HEK293T (cell line): ENCODE data around the gene ELP2.

ENCODE experiments used
- BHLHE40 ChIP-seq: fragments of 450-650 bp; IDR thresholded peaks from 2 replicates; pipeline ENCODE4 v1.6.1; 2016; ENCODE audit warnings: mild to moderate bottlenecking, moderate library complexity, borderline replicate concordance
- CTBP1 ChIP-seq: fragments of 450-650 bp; IDR thresholded peaks from 2 replicates; pipeline ENCODE4 v1.6.1; 2016; ENCODE audit warnings: borderline replicate concordance
- ELF4 ChIP-seq: fragments of 450-650 bp; IDR thresholded peaks from 2 replicates; pipeline ENCODE4 v1.6.1; 2017; ENCODE audit warnings: antibody characterized with exemption
- FOXA1 ChIP-seq: fragments of 450-650 bp; IDR thresholded peaks from 2 replicates; pipeline ENCODE4 v1.6.1; 2016; ENCODE audit warnings: mild to moderate bottlenecking
- FOXK2 ChIP-seq: fragments of 450-650 bp; IDR thresholded peaks from 2 replicates; pipeline ENCODE4 v1.6.1; 2016; ENCODE audit warnings: mild to moderate bottlenecking
- FOXM1 ChIP-seq: fragments of 450-650 bp; IDR thresholded peaks from 2 replicates; pipeline ENCODE4 v1.6.1; 2017; ENCODE audit warnings: mild to moderate bottlenecking, borderline replicate concordance
- HDGF ChIP-seq: fragments of 450-650 bp; IDR thresholded peaks from 2 replicates; pipeline ENCODE4 v1.6.1; 2017; ENCODE audit warnings: antibody characterized with exemption, borderline replicate concordance
- L3MBTL2 ChIP-seq: fragments of 450-650 bp; conservative IDR thresholded peaks from 2 replicates; pipeline ENCODE4 v1.6.1; 2016; ENCODE audit warnings: mild to moderate bottlenecking
- LEF1 ChIP-seq: fragments of 450-650 bp; IDR thresholded peaks from 2 replicates; pipeline ENCODE4 v1.6.1; 2017; ENCODE audit warnings: mild to moderate bottlenecking, borderline replicate concordance
- NFRKB ChIP-seq: fragments of 450-650 bp; IDR thresholded peaks from 2 replicates; pipeline ENCODE4 v1.6.1; 2016; ENCODE audit warnings: mild to moderate bottlenecking, moderate library complexity
- SP1 ChIP-seq: fragments of 450-650 bp; IDR thresholded peaks from 2 replicates; pipeline ENCODE4 v1.6.1; 2017
- SUZ12 ChIP-seq: fragments of 450-650 bp; IDR thresholded peaks from 2 replicates; pipeline ENCODE4 v1.6.1; 2016; ENCODE audit warnings: mild to moderate bottlenecking
- TARDBP ChIP-seq: fragments of 450-650 bp; IDR thresholded peaks from 2 replicates; pipeline ENCODE4 v1.6.1; 2016
- ZNF384 ChIP-seq: fragments of 450-650 bp; IDR thresholded peaks from 2 replicates; pipeline ENCODE4 v1.6.1; 2016

DNA sequence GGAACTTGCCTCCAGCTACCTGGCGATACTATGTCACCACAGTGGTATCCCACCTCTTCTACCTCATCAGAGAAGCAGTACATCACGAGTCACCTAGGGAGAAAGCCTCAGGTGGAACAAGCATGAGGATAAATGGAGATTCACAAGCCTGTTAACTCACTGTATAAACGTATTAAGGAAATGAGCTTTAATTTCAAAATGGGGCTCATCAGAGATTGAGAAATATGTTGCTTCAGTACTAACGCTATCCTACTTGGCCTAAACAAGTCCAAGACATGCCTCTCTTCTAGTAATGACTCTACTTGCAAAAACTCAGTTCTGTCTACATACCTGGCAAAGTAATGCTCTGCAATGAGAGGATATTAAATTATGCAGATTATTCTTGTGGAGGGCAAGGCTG lies 4.9 kb upstream of the ELP2 start:
- TF ChIP-seq LEF1 (no peak), FOXM1 (no peak), FOXA1 (no peak), HDGF (no peak), ZNF384 (no peak), SP1 (no peak), ELF4 (no peak), SUZ12 (no peak), BHLHE40 (no peak), FOXK2 (no peak), NFRKB (no peak), L3MBTL2 (no peak), CTBP1 (no peak), TARDBP (no peak)
